LNCaP clone FGC (cell line): ENCODE data around the gene SLC24A3.

Source experiments
- DNase-seq: peaks from one replicate; pipeline ENCODE4 v3.0.0-alpha.2; 2011; ENCODE audit warnings: low read depth
- H3K4me3 ChIP-seq: 2 replicates; pipeline ENCODE4 v1.5.1; 2011; ENCODE audit warnings: mild to moderate bottlenecking, low read depth, low read length, control low read depth
- TF ChIP-seq, protein P1 (sequence below): IDR thresholded peaks from 2 replicates; pipeline ENCODE4 v1.5.1; 2012; ENCODE audit warnings: mild to moderate bottlenecking; ENCODE audit not compliant: control insufficient read depth, insufficient read depth; ENCODE audit errors: extremely low read depth

Gene SLC24A3

DNA sequence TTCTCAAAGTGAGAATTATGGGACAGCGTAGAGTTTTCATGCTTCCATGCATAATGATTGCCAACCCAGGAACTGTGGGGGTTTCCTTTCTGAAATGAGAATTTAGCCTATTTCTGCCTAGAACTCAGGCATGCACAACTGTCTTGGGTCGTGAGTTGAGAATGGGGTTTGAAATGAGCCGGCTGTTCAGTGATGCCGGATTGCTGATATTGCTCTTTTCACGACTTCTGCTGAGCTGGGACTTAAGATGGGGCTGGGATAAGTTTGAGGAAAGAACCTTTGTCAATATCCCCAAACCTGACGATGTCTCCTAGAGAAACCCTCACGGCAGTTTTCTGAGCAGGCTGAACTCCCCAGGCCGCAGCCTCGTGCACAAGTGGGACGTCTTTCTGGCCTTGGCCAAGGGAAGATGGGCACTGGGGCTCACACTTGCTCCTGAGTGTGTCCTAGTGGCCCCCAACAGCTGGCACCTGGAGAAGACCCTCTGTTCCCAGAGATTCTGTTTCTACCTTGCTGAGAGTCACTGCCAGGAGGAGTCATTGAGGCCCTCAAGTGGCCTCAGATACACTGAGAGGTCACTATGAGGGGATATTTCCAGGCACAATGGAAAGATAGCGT, 511.5 kb downstream of the SLC24A3 start:
- H3K4me3 ChIP-seq: no peak overlapping the region
- TF ChIP-seq, protein P1, sequence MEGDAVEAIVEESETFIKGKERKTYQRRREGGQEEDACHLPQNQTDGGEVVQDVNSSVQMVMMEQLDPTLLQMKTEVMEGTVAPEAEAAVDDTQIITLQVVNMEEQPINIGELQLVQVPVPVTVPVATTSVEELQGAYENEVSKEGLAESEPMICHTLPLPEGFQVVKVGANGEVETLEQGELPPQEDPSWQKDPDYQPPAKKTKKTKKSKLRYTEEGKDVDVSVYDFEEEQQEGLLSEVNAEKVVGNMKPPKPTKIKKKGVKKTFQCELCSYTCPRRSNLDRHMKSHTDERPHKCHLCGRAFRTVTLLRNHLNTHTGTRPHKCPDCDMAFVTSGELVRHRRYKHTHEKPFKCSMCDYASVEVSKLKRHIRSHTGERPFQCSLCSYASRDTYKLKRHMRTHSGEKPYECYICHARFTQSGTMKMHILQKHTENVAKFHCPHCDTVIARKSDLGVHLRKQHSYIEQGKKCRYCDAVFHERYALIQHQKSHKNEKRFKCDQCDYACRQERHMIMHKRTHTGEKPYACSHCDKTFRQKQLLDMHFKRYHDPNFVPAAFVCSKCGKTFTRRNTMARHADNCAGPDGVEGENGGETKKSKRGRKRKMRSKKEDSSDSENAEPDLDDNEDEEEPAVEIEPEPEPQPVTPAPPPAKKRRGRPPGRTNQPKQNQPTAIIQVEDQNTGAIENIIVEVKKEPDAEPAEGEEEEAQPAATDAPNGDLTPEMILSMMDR: no peak
- DNase-seq: no peak

DNA sequence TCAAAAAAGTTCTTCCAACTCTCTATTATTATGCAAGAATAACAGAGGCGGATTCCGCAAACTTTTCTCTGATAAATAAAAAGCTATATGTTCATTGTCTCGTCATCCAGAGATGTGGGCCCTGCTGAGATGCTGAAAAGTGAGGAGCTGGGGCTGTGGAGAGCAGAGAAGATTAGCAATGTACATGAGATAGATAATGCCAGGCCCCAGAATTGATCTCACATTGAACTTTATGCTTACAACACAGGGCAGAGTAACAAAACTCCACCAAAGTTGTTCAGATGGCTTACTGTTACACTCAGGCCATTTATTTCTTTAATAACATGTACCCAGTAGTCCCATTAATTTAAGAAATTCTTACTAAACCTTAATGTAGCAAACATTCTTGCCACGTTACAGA, 512.9 kb downstream of the SLC24A3 start:
- no peak overlapping the region for H3K4me3 ChIP-seq
- no peak for DNase-seq
- TF ChIP-seq, protein P1: no peak

DNA sequence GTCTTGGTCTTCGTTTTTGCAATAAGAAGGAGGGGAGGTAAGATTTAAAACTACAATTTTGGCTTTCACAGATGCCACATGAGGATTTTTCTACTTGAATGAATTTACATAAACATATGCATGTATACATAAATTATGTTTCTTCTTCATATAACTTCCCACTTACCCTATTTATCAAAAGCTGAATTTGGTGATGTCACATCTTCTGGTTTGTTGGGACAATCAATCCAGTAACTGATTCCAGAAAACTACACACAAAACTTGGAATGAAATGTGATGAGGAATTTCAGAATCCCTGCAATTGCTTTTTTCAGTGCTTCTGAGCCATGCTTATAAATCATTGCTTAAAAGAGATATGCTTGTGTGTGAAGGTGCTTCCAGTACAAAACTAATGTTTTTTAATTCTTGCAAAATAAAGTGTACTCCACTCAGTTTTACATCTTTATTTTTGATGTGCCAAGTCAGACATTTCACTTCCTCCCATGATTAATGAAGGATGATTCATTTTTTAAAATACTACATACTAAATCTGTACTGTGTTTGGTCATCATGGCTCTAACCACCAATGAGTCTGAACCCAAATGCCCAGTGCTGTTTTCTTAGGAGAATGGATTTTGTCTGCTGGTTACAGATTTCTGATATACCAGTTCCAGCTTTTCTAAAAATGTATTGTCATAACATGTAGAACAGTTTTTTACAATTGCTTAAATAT, 513.5 kb downstream of the SLC24A3 start:
- no peak for DNase-seq
- TF ChIP-seq, protein P1: no peak
- H3K4me3 ChIP-seq: no peak overlapping the region

DNA sequence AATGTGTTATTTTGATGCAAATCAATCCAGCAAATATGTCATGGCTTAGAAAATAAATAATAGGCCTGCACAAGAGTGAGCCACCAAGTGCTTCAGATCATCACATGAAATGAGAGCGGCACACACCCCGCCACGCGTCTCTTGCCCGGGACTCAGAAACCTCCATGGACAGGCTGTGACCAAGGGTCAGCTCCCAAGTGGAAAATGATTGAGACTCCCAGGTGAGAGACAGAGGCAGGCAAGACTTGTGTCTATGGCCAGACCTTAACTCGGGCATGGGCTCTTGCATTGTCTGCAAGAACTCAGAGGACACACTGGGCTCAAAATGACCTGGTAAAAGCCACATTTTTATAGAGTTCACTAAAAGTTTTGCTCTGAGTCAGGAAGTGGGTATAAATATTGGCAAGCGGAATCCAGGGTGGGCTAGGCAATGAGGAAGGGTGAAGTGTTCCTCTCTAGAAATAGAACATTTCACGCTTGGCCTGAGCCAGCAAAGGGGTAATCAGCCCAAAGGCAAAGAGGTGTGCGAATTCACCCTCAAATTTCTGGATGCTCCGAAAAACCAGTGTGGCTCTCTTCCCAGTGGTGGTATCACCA, 514.9 kb downstream of the SLC24A3 start:
- no peak overlapping the region for H3K4me3 ChIP-seq
- TF ChIP-seq, protein P1: no peak
- DNase-seq: no peak

DNA sequence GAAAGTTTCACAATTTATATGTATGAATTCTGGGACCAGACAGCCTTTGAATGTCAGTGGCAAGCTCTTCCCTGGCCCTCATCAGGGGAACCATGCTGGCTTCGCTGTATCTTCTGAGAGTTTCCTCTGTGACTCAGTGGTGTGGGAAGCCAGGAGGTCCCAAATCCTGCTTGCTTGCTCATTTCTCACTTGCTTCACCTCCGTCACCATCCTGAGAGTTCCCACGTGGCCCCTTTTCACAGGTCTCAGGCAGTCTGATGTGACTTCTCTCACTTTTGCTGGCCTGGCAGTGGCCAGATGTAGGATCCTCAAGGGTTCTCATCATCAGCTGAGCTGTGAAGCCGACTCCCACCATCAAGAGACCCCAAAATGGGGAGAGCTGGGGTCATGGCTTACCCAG, 517.2 kb downstream of the SLC24A3 start:
- TF ChIP-seq, protein P1: no peak
- DNase-seq: no peak
- H3K4me3 ChIP-seq: no peak overlapping the region

DNA sequence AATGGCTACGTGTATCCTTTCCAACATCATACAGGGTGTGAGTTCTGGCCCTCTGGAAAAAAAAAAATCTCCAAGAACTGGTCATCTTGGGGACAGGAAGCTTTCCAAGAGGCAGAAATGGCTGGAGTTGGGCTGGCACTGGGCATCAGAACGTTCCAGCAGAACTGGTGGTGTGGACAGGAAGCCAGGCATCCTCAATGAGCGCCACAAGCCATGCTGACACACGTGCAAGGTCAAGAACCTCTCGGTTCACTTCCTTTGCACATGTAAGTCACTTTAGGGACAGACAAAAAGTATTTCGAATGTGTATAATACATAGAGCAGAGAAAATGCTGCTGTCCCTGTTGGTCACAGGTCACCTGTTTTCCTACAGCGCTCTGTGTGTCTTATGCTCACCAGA, 518.3 kb downstream of the SLC24A3 start:
- TF ChIP-seq, protein P1: no peak
- no peak for DNase-seq

More for the DNA sequence above, 518.3 kb downstream of the SLC24A3 start:
- no peak overlapping the region for H3K4me3 ChIP-seq
